Lung microvascular endothelial cell (primary cell): Measurements from ENCODE around the gene EPB41L4A. TPM values are rescaled to one million over a fixed set of nuclear protein-coding genes. Genes with fewer than 3 reads are reported as not detected.

Source experiments
- DNase-seq, 2 donors: peaks; one replicate each; pipeline versions ENCODE4 v3.0.0 to v3.0.0-alpha.2; 2010; ENCODE audit warnings: low read depth in 2 of 2
- total RNA-seq: library from RNA; depleted of rRNA; stranded (reverse); fragments of >200 nt; gene quantifications from 2 replicates; pipeline ENCODE4 v1.2.1, GENCODE V29; 2014

EPB41L4A gene
- total RNA-seq, 1 donor from 2014 or later: 49.6 TPM

DNA sequence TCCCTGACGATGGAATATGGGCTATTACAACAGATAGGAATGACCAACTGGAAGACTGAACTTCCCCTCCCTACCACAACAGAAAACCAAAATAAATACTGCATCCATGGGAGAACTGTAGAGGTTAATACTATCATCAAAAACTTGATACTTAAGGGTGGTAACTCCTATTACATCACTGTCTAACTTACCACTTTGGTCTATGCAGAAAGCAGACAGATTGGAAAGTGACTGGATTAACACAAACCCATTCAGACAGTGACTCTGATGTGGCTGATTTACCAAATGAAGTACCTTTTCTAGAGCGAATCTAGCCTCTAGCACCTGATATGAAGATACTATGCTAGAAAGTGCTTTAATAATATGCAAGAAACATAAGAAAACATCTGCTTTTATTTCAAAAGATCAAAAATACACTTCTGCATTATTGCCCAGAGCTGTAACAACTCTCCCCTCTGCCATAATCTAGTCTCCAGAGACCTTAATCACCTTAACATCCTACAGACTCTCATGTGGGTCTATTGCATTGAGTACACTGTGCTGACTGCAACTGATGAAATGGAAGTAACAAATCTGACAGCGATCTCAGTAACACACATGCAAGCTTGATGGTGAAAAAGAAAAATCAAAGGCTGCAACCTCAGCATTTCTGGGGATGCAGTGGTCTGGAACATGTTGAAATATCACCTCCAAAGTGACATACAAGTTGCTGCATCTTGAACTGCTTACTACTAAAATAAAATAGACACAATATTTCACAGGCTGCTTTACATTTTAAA is 62.7 kb downstream of the EPB41L4A start:
- DNase-seq: no peak

DNA sequence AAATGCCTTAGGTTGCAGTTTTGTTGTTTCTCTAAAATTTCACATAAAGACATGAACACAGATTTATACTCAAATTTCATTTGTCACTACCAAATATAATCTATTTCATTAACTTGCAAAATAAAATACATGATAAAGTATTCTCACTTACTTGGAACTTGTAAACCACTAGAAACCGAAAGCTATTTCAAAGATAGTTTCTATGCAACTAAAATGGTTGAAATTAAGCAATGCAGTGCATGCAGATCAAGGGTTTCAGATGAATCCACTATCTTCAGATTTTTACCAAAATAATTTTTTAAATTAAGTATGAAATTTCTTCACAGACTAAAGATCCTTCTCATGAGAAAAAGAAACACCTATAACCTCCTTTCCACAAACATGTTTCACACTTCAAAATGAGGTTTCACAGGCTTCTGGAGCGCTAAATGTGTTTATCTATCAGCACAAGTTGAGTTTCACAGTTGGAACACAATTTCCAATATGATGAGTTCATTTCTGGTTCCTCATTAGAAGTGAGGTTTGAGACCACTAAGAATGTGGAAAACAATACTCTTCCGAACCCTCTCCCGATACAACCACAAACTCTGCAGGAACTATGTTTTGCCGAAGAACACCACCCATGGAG is 63.9 kb downstream of the EPB41L4A start:
- DNase-seq: no peak

DNA sequence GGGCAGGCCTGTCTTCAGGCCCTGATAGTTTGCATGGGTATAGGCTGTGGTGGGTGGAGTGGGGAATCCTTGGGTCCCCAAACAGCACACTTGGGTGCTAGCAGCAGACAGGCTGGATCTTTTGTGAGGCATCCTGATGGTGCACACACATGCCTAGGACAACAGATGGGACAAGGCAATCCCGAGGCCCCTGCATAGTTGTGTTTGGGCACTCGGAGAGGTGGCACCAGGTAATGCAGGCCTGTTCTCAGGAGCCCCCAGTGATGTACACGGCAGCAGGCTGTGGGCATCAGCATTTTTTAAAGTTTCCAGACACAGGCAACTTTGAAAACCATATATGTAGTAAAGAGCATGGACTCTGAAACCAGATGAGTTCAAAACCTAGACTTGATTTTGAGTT is 65.4 kb downstream of the EPB41L4A start:
- DNase-seq: no peak

DNA sequence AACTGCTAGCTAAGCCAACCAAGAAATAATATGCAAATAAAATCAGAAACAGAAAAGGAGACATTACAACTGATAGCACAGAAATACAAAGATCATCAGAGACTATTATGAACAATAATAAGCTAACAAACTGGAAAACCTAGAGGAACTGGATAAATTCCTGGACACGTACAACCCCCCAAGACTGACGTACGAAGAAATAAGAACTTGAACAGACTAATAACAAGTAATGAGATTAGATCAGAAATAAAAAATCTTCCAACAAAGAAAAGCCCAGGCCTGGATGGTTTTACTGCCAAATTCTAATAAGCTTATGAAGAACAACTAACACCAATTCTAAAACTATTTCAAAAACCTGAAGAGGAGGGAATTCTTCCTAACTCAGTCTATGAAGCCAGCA is 67.9 kb downstream of the EPB41L4A start:
- DNase-seq: peak in 1 of 2 donors; percentile 75

DNA sequence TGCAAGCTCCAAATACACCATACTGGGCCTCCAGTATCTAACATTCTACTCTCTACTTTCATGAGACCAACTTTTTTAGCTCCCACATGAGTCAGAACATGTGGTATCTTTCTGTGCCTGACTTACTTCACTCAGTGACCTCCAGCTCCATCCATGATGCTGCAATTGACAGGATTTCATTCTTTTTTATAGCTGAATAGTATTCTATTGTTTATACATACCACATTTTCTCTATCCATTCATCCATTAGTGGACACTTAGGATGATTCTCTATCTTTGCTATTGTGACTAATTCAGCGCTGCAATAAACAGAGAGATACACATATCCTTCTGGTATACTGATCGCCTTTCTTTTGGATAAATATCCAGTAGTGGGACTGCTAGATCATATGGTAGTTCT is 68.5 kb downstream of the EPB41L4A start:
- DNase-seq: no peak

DNA sequence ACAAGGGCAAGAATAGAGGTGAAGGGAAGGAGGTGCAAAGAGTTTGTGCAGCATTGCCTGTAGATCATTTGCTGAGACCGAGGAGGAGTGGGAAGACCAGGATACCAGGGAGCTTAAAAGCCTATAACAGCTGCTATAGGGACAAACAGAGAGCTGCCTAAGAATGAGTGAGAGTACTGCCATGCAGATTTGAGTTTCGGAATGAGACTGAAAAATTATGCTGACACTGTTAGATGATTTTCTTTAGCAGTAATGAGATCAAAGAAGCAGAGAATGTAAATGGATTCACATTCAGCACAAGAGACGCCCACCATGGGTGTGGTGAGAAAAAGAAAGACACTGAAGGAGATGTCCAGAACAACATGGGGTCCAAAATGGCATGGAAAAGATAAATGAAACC is 69.7 kb downstream of the EPB41L4A start:
- DNase-seq: no peak

DNA sequence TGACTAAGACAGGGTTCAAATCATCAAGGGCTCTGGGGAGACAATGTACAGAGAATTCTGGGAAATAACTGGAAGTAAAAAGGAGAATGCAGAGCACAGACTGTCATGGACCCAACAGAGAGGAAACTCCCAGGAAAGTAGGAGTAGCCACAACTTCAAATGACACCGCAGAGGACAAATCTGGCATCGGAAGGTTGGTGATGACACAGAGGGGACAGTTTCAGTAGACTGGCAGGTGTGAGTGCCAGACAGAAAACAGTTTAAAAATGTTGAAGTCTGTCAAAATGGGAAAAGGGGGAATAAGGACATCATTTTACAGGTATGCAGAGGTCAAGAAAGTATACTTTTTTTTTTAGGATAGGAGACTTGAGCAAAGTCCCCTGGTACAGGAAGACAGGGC is 70.2 kb downstream of the EPB41L4A start:
- no peak for DNase-seq

DNA sequence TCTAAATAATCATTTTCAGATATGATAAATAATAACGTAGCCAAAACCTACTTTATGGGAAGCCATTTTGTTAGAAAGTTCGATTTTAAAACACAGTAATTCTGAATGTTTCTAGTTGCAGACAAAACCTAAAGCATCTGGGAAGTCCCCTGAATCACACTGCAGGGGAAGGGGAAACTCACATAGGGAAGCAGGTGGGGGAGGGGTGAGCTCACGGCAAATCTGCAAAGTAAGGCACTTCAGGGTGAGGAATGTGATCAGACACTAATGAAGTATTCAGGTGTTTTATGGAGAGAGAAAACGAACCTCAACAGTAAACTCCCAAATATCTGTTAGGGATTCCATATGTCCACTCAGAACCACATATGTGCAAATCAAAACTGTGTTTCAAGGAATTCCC is 70.7 kb downstream of the EPB41L4A start:
- DNase-seq: no peak

DNA sequence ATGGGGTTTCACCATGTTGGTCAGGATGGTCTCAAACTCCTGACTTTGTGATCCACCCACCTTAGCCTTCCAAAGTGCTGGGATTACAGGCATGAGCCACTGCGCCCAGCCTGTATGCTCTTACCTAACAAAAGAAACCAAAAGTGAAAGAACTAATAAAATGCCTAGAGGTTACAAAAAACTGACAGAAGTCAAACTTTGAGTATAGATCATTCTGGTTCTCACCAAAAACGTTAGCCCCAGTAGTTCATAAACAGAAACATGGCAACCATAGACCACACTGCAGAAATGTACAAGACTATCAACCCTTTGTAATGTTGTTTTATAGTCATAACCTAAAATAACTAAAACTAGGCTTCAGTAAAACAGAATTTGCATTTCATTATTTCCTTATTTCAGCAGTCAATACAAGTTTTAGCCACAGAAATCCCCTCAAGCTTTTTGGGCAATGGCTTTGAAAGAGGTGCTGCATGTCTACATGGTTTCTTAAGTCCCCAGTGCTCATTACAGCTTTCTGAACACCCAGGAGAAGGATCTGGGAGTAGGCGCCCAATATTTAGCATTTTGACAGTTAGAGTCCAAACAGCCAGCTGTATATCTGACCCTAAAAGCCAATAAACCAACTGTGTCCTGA is 72.5 kb downstream of the EPB41L4A start:
- no peak for DNase-seq

DNA sequence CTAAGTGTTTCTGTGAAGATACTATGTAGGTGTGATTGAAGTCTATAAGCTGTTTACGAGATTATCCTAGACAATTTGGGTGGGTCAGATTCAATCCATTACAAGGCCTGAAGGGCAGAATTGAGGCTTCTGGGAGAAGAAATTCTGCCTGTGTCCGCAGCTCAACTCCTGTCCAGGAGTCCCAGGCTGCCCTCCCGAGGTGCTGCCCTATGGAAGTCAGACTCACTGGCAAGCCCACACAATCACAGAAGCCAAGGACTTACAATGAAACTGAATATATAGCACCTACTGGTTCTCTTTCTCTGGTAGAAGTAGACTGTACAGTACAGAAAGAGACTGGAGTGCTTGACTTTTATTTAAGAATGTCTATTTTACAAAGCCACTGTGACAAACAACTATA is 74.5 kb downstream of the EPB41L4A start:
- DNase-seq: no peak

DNA sequence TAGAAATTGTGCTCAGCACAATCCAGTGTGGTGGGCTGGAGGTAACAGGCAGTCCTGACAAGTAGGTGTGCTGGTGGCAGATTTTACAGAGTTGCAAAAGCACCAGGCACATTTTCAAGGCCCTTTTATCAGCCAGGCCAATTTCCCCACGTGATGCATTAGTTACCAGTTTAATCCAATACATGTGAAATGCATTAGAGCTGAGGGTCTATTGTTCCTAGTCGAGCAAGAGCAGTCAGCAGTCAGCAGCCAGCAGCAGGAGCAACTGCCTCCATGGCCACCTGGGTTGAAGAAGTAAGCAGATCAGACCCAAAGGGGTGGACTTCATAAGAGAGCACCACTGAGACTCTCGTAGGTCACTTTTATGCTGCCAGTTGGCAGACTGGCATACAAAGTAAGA is 76.7 kb downstream of the EPB41L4A start:
- DNase-seq: no peak

DNA sequence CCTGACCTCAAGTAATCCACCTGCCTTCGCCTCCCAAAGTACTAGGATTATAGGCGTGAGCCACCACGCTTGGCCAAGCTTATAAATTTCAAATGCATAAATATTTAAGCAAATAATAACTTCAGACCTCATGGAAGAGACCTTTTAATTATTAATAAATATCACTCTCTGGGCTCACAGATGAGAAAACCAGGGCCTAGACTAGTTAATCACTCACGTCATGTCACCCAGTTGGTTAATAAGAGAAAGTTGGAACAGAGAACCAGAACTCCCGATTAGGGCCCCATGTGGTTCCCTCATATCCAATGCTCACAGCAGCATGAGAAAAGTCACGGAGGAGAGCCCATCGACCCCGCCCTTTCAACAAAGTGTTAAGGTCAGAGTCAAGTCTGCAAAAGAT is 79.3 kb downstream of the EPB41L4A start:
- no peak for DNase-seq

DNA sequence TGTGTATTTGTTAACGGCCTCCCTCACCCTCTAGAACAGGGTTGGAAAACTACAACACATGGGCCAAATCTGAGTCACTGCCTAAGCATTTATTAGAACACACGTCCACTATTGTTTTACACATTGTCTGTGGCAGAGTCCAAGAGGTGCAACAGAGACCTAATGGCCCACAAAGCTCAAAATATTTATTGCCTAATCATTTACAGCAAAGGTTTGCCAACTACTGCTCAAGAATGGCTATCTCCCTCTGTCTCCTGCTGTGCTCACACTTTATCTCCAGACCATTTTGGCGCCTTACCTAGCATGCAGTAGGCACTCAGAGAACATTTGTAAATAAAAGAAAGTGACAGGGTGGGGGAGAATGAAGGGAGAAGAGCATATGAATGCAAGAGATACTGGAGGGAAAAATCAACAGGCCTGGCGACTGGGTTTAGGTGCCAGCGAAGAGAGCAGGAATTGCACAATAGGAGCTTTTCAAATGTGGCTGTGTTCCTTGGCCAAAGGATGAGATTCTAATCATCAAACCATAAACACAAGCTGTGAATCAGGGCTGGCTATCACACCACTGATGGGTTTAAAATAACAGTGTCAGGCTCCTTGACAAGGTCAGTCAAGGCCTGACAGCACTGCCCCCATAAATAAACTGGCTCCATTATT is 80.3 kb downstream of the EPB41L4A start:
- DNase-seq: peak; percentile 89 to 96

DNA sequence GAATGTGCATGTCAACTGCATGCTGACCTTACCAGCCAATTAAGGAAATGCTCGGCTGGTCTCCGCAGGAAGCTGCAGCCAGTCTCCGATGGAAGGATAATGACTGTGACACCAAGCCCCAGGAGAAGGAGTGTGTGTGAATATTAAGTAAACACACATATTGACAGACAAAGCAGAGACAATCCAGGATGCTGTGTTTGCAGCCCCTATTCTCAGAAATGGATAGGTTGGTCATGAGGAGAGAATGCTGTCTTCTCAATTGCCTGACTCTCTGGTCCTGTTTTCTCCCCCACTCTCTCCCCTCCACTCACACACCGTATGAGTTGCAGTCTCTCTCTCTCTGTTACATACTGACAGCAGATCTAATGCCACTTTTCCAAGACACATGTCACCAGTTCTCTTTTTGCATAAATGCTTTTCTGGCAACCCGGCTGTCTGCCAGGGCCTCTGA is 85.7 kb downstream of the EPB41L4A start:
- DNase-seq: peak in 1 of 2 donors; percentile 23

DNA sequence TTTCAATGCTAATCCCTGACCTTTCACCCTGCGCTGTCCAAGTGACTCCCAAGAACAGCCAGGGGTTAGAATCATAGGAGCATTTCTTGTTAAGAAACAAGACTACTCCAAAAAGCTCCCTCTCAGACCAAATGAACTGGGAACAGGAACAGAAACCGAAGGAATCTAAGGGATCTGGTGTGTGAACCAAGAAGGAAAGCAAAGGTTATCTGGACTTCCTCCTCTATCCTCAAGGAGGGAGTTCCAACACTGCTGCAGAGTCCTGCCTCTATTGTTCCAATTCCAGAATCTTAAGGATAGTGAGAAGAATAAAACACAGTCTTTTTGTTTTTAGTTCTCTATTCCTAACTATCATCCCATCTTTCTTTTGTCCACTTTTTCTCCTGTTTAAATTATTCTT is 87.2 kb downstream of the EPB41L4A start:
- peak in 1 of 2 donors; percentile 38 for DNase-seq

DNA sequence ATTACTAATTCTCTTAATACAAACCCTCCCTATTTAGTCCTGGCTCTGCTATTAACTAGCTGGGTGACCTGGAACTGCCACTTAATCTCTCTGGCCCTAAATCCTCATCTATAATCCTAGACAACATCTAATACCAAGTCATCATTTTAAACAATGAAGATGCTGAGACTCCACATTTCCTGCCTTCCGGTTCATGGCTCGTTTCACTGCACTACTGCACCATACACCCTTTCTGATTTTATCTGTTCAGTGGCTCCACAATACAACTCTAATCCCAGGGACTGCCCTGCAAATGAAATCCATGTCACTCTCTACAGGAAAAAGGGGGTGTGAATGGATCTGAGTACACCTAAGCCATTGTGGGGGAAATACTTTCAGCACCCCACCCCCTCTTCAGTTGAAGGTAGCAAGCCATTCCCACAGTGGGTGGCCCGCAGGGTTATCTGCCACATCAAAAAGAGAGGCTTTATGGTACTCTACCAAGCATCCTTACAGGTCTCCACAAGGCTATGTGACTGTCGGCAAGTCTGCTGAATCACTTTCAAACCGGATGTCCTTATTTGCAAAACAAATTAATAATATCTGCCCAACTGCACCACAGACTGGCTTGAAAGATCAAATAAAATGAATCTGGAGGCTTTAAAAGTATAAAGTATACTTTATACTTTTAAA is 89.5 kb downstream of the EPB41L4A start:
- peak; percentile 40 to 65 for DNase-seq

DNA sequence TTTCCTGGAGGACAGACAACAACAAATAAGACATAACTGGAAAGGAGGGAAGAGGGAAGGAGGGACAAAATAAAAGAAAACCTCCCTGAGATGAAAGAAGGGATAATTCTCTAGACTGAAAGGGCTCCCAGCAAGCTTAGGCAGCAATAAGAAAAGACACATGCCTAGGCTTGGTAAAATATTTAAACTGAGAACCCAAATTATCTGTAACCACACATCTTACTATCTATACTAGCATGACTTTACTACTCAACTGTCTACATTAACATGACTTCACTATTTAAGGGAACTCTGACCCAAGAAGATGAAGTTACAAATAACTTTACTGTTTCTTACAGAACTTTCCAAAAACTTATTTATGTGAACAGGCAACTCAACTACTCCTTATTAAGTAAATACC is 95.9 kb downstream of the EPB41L4A start:
- DNase-seq: no peak

DNA sequence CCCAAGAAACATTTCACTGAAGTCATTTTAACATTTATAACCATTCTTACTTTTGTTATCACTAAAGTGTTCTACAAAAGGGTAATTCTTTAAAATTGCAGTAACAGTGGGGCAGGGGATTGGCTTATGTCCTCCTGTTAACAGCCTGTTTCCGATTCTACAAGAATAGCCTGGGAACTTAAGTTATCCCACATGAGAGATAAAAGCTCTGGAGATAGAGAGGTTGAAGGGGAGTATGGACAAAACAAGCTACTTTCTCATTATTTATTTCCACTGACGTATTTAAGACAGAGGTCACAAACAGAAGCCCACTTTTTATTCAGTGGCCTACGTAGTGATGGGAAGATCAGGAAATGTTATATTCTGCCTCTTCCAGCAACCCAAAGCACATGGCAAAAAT is 98.7 kb downstream of the EPB41L4A start:
- no peak for DNase-seq

DNA sequence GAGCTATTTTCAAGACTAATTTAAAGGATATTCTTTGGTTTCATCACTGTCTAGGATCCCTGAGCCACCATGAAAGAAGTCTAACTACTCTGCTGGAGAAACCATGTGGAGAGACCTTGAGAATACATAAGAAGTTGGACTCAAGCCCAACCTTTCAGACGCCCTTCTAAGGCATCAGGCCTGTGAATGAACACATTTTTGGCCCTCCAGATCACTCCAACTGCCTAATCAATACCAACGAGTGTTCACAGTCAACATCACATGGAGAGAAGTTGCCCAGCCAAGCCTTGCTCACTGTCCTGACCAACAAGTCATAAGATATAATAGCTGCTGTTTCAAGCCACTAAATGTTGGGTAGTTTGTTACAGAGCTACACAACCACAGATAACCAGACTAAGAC is 100.7 kb downstream of the EPB41L4A start:
- DNase-seq: no peak

DNA sequence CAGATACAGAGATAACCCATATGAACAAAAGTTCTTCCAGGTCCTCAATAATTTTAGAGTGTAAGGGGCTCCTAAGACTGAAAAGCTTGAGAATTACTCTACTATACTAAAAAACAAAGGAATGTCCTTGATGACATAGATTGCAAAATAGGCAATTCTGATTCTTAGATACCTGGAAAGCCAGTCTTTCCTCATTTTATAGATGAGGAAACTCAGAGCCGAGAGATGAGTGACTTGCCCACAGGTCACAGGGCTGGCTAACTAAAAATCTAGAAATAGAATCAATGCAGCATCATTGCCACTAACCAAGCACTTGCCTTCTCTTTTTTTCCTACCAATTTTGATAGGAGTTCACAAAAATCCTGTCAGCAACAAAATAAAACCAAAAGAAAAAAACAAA is 101.2 kb downstream of the EPB41L4A start:
- no peak for DNase-seq

DNA sequence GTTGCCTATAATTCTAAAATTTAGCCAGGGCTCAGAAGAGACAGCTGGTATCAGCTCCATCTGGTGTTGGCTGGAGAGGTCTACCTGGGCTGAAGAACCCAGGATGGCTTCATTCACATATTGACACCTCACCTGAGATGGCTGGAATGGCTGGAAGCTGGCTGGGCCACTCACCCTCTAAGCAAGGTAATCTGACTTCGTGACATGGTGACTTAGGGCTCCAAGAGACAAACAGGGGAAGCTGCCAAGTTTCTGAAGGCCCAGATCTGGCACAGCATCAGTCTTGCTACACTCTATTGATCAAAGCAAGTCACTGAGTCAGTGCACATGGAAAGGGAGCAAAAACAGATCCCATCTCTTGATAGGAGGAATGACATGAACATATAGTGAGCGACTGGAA is 102.3 kb downstream of the EPB41L4A start:
- DNase-seq: no peak

DNA sequence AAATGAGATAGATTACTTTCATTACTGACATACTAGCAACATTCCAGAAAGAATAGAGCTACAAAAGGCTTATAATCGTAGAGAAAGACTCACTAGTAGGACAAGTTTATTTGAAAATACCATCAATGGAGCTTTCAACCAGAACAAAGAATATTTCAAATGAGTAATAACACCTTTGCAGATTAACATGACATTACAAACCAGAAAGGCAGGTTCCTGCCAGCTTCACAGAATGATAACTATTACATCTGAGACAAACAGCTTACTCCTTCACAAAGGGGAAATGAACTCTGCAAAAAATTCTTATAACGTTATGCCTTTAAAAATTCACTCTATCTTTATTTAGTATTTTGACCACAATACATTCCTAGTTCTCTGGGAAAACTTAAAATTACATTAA is 103.1 kb downstream of the EPB41L4A start:
- no peak for DNase-seq
